IMR-90 (cell line): Measurements from ENCODE around the gene ZFHX3.

Experiments used
- BHLHE40 ChIP-seq: fragments of 150-350 bp; IDR thresholded peaks from 2 replicates; pipeline ENCODE4 v1.6.1; 2016; ENCODE audit warnings: mild to moderate bottlenecking, low read depth, low read length
- FOS ChIP-seq: fragments of 150-350 bp; IDR thresholded peaks from 2 replicates; pipeline ENCODE4 v1.6.1; 2016; ENCODE audit warnings: low read depth, low read length
- POLR2A ChIP-seq: IDR thresholded peaks from 2 replicates; pipeline ENCODE4 v1.6.1; 2012; ENCODE audit warnings: mild to moderate bottlenecking, low read depth, low read length
- RFX5 ChIP-seq: IDR thresholded peaks from 2 replicates; pipeline ENCODE4 v1.8.0; 2012; ENCODE audit warnings: low read depth, mild to moderate bottlenecking, low read length, moderate library complexity
- TF ChIP-seq, protein P1 (sequence below): fragments of 150-350 bp; IDR thresholded peaks from 2 replicates; pipeline ENCODE4 v1.6.1; 2017; ENCODE audit warnings: mild to moderate bottlenecking, antibody characterized with exemption, low read length, low read depth
- TF ChIP-seq, protein P2 (sequence below): conservative IDR thresholded peaks from 2 replicates; pipeline ENCODE4 v1.5.1; 2012; ENCODE audit warnings: mild to moderate bottlenecking, low read depth, low read length, improper control_type of control experiment
- TF ChIP-seq, protein P3 (sequence below): fragments of 150-350 bp; IDR thresholded peaks from 2 replicates; pipeline ENCODE4 v1.6.1; 2016; ENCODE audit warnings: low read depth, mild to moderate bottlenecking, low read length, moderate library complexity, borderline replicate concordance

DNA sequence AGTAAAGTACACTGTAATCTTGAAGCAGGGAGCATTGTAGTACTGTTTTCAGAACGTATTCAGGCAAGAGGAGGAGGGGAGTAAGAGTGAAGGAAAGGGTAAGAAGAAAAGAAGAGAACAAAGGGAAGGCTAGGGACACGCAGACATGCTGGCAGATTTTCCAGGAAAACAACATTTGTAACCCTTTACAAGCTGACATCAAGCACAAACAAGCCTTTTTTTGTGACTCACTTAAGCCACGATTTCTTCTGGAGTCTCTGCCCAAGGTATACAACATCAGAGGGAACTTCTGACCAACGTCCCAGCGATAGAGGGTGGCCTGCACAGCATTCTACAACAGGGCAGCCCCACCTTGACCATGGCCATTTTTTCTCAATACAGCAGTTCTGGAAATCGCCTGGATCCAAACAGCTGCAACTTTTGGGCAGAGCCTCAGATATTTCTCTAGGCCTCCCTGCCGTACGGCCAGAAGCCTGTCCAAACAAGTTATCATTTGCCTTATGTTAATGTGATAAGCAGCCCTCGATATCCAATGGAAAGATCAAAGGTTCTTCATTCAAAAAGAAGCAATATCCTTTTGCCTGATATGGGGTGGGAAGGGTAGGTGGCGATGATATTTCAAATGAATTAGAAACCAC, 247.3 kb downstream of the ZFHX3 start:
- TF ChIP-seq RFX5 (no peak), POLR2A (no peak), BHLHE40 (no peak), FOS (no peak)
- TF ChIP-seq, protein P1, sequence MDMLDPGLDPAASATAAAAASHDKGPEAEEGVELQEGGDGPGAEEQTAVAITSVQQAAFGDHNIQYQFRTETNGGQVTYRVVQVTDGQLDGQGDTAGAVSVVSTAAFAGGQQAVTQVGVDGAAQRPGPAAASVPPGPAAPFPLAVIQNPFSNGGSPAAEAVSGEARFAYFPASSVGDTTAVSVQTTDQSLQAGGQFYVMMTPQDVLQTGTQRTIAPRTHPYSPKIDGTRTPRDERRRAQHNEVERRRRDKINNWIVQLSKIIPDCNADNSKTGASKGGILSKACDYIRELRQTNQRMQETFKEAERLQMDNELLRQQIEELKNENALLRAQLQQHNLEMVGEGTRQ = no peak
- TF ChIP-seq, protein P2, sequence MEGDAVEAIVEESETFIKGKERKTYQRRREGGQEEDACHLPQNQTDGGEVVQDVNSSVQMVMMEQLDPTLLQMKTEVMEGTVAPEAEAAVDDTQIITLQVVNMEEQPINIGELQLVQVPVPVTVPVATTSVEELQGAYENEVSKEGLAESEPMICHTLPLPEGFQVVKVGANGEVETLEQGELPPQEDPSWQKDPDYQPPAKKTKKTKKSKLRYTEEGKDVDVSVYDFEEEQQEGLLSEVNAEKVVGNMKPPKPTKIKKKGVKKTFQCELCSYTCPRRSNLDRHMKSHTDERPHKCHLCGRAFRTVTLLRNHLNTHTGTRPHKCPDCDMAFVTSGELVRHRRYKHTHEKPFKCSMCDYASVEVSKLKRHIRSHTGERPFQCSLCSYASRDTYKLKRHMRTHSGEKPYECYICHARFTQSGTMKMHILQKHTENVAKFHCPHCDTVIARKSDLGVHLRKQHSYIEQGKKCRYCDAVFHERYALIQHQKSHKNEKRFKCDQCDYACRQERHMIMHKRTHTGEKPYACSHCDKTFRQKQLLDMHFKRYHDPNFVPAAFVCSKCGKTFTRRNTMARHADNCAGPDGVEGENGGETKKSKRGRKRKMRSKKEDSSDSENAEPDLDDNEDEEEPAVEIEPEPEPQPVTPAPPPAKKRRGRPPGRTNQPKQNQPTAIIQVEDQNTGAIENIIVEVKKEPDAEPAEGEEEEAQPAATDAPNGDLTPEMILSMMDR = no peak
- TF ChIP-seq, protein P3, sequence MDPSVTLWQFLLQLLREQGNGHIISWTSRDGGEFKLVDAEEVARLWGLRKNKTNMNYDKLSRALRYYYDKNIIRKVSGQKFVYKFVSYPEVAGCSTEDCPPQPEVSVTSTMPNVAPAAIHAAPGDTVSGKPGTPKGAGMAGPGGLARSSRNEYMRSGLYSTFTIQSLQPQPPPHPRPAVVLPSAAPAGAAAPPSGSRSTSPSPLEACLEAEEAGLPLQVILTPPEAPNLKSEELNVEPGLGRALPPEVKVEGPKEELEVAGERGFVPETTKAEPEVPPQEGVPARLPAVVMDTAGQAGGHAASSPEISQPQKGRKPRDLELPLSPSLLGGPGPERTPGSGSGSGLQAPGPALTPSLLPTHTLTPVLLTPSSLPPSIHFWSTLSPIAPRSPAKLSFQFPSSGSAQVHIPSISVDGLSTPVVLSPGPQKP = no peak
